Right kidney (tissue), 1 donor: ENCODE results near the gene MVB12B.

Experiments
- DNase-seq: peaks from one replicate; pipeline ENCODE4 v3.0.0-alpha.2; 2016

The MVB12B gene

DNA sequence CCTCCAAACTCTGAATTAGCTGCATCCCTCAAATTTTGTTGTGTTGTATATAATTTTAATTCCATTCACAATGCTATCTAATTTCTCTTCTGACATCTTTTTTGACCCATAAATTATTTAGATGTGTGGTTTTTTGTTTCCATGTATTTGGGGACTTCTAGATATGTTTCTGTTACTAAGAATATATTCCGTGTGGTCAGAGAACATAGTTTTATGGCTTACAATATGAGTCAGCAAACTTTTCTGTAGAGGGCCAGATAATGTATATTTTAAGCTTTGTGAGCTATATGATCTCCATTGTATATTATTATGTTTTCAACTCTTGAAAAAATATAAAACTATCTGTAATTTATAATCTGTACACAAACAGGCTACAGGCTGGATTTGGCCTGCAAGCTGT is 33.4 kb downstream of the MVB12B start:
- no peak for DNase-seq

DNA sequence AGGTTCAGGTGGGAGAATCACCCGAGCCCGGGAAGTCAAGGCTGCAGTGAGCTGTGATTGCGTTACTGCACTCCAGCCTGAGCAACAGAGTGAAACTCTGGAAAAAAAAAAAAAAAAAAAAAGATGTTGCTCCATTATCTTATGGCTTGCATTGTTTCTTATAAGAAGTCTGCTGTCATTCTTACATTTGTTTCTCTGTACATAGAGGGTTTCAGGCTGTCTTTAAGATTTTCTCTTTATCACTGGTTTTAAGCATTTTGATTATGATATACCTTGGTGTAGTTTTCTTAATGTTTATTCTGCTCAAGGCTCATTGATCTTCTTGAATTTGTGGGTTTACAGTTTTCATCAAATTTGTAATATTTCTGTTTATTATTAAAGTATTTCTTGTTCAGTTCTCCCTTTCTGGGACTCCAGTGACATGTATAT is 35.2 kb downstream of the MVB12B start:
- DNase-seq: no peak

DNA sequence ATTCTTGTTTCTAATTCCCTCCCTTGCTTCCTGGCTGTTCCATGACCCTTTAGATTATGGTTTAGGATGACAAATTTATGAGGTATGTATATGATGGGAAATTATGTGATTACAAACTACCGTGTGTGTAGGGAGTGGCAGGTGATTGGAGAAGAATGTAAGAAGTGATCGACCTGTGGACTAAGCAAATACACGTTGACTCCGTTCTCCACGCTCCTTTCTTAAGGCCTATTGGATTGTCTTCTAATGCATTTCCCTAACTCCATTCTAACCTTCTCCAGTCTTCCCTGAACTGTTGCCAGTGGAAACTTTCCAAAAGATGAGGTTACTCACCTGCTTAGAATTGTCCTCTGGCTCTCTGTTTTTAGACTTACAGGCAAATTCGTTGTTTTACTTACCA is 36.6 kb downstream of the MVB12B start:
- DNase-seq: no peak

DNA sequence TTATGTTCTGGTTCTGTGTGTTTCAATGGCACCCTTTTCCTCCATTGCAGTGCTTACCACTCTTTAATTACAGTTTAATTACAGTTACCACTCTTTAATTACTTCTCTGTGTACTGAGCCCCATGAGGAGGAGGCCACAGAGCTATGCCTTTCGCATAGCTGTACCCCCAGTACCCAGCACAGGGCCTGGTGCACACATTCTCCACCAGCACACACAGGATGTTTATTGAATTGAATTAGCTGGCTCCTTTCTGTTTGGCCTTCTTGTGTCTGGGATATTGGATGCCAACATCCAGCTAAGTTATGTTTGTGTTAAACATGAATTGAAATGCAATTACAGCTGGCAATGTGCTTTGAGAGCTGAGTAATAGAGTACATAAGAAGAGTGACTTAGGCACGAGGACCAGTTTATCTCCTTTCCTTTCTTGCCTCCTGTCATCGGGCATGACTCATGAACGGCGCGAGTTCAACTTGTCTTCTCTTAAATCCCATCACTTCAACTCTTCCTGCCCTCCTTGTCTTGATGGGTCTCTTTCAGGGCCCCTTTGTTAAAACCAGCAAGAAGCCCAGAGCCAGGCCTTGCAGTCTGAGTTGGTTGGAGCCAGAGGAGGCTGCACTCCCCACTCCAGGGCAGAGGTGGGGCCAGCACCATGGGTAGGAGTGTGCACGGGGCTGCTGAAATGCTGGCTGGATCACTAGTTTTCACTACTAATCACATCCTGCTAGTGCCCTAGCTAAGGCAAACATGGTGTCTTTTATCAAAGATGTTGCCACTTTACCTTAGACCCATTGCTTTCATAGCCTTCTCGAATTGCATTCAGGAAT is 37.4 kb downstream of the MVB12B start:
- no peak for DNase-seq

DNA sequence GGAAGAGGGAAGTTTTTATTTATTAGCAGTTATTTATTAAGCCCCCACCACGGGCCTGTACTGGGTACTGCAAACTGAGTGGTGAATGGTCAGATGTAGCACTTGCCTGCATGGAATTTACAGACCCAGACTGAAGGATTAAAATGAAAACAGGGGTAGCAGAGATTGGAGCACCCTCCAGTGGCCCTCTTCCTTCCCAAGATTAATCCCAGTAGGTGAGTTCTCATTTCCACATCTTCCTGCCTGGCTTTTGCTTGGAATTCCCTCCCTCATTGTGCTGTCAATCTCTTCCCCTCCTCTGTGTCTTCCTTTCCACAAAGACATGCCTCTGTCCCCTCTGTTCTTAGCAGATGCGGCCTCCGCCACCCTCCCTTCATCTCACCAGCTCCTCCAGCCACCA is 39.2 kb downstream of the MVB12B start:
- no peak for DNase-seq

DNA sequence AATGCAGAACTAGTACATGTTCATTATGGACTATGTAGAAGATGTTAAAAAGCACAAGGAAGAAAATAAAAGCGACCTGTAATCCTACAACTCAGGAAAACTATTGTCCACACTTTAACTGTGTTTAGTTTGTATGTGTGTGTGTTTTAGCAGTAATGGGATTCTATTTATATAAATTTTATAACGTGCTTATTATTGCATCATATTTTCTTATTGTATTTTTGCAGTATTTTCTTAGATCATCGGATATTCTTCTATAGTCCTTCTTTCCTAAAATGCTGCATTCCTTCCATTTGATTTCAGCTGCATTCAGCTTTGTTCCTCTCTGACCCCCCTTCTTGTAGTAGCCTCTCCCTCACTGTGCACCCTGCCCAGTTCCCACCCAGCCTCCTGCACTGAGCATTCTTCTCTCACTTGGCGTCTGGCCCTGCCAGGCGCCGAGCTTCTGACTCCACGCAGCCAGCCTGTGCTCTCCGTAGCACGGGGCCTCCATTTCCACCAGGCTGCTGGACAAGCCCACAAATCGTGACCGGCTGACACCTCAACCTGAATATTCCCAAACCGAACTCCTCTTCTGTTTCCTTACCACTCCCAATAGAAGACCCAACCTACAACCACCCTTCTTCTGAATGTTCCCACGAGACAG is 39.9 kb downstream of the MVB12B start:
- no peak for DNase-seq

DNA sequence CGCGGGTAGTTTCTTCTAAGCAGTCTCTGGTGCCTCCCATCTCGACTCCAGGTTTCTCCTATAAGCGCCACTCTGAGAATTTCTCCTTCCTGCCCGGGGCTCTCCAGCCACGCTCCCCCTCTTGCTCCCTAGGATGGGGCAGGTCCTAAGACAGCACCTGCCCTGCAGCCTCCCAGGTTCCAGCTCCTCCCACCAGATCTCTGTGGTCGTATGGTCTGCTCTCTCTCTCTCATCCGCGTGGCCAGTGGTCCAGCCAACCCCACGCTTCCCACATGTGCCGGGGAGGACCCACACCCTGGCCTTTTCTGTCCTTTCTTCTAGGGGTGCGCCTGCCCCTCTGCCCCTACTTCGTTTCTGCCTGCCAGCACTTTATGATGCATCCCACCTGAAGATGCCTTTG is 40.5 kb downstream of the MVB12B start:
- DNase-seq: no peak

DNA sequence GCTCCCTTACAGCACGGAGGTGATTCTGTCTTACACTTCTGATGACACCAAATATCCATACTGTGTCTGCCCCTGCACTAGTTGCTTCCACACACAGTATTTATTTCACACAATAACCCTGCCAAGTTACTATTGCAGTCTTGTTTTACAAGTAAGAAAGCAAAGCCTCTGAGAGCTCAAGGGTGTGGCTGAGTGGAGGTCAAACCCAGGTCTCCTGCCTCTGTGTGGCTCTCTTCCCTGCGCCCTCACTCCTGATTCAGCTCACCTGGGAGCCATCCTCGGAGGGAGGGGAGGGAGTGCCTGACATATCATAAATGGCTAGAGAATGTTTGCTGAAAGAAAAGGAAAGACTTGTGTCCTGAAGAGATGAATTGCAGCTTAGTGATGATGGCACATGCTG is 41.0 kb downstream of the MVB12B start:
- DNase-seq: no peak

DNA sequence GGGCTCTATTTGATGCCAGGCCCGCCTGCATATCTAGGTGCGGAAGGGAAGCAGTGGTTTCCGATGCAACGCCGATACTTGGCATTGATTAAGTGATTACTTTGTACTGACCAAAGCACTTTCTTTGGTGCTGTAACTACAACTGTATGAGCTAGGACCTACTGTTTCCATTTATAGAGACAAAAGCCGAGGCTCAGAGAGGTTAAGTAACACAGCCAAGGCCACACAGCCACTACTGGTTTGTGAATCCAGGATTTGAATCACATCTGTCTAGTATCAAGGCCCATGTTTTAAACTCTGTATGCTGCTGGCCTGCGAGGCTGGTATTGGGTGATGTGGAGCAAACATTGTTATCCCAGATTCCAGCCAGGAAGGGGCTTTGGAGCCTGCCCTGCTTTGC is 41.4 kb downstream of the MVB12B start:
- no peak for DNase-seq

DNA sequence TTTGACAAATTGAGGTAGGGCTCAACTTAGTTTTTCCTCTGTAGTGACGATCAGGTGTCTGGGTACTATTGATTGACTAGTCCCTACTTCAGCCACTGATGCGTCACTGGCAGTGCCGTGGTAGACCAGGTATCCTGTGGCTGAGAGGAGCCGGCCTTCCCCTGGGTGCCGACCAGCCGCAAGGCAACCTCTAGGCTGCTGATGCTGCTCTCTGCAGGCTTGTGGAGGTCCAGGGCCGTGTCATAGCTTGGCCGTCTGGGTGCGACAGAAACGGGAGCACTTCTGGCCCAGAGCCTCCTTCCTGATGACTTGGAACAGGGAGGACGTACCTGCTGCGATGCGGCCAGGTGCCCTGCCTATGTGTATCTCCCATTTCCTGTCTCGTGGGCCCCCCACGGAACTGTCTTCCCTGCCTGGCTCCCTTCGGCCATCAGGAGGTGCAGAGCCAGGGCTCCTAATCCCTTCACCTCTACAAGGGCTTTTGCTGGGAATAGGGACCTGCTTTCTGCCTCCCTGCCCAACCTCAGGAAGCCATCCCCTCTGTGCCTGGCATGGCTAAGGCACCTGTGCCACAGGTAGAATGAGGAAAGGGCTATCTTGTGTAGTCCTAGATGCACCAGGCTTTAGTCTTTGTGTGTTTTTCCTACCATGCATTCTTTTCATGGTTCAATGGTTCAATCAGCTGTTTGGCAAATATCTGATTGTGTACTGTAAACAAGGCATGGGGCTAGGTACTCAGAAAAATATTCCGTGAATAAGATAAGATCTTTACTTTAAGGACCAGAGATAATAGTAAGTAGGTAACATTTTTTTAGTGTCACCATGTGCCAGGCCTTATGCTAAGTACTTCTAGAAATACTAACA is 44.6 kb downstream of the MVB12B start:
- no peak for DNase-seq

DNA sequence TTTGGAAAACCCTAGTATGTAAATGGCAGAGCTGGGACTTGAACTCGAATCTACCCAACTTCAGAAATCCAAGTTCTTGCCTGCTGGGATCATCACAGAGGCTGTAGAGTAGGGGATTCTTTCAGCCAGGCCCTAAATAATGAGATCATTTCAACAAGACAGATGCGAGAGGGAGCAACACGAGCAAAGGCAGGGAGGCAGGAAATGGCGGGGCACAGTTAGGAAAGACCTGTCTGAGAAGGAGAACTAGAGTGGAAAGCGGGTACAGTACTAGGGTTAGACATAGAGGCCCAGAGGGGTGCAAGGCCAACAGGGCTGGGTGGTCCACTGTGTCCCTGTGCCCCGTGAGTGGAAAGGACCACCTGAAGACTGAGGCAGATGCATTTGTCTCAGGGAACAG is 46.1 kb downstream of the MVB12B start:
- no peak for DNase-seq

DNA sequence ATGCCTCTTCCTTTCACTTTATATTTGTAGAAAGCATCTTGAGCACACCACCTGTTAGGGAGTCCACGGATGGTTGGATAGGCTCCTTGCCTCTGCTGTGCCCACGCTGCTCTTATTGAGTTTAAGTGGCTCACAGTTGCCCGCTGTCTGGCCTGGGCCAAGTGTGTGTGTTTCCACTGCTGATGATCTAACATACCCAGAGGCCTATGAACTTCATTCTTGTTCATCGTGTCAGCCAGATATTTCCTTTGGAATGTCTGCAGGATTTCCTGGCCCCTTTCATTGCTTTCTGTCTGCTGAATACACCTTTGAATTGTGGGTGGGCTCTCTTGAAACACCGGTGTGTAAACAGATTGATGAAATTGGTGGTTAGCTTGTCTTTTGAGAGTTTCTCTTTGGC is 46.6 kb downstream of the MVB12B start:
- DNase-seq: no peak

DNA sequence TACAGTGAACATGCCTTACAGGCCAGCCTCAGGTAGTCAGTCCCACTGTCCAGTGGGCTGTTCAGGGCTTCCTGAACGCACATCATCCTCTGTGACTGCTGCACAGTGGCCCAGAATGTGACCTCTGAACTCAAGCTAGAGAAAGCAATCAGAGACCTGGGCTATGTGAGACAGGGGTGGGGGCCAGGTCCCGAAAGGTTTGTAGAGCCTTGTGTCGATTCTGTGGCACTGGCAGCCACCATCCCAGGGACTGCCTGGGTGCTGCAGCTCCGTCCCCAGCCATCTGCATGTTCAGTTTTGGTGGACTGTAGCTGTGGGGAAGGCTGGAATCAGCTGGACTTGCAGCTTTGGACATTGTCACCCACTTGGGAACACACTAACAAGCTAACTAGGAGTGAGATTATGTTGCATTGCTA is 47.7 kb downstream of the MVB12B start:
- DNase-seq: no peak

DNA sequence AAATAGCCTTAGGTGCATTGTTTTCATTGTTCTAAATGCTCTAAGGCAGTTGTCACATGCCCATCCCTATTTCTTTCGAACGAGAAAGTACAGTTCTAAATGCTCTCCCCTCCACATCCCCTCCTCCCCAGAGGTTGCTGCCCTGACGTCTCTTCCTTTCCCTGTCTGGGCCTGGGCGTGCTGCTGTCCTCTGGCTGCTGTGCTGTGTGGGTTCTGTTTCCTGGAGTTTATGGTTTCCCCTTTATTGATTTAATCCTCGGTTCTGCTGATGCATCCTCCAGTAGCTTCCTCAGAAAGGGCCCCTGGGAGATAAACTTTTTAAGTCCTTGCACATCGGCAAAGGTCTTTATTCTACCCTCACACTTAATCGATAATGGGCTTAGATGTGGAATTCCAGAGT is 48.8 kb downstream of the MVB12B start:
- no peak for DNase-seq

DNA sequence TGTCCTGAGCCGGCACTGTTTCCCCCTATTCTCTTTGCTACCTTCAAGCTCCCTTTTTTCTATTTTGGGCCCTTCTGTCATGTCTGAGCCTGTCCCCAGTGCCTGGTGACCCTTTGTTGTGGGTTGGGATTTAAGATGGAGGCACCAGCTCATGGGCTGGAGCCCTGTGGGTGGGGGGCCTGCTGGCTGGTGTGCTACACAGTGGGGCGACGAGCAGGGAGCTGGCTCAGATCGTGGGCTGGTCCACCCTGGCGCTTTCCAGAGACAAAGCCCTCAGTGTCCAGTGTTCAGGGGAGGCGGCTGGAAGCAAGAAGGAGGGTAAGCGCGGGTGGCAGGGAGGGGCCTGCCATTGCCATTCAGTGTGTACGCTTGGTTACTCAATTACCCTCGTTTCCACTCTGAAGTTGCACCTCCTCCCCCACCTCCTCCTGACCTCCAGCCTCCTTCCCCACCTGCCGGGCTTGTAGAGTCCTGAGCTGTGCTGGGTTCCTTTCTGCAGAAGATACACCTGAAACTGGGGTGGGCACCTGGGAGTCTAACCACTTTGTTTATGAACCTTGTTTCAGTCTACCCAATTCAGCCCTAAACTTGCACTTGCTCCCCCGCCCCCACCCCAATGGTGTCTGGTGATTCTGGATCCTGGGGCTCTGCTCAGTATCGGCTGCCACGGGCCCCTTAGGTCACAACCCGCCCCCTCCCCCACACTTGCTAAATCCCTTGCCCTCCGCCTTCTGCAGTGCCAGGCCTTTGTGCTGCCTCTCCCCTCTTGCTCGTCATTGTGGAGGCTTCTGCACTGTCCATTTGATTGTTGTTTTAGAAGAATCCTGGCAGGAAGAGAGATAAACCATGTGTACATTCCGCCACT is 49.9 kb downstream of the MVB12B start:
- peak; percentile 64 for DNase-seq

DNA sequence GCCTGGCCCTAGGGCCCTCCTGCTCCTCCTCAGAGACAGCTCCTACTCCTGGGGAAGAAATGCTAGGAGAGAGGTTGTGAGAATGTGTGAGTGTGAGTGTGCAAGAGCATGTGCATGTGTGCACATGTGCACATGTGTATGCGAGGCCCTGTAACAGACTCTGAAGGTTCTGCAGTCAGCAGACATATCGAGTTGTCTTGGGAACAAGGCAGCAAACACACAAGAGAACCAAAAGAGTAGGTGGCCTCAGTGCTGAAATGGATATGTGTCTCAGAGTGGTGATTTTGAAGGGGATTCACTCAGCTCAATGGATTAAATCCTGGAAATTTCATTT is 50.5 kb downstream of the MVB12B start:
- no peak for DNase-seq

DNA sequence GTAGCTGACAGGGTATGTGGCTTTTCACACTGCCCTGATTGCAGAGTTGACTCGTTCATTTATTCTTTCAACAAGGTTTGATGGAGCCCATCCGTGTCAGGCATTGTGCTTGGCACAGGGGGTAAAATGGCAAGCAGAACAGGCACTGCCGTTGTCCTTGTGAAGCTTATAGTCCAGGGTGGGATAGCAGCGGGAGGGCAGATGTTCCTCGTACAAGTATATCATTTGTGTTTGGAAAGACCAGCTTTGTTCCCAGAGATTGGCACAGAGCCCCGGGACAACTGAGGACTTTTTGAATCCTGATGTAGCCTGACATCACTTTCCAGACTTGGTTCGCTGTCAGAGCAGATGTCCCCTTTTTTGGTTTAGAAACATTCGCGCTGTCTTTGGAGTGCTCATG is 50.9 kb downstream of the MVB12B start:
- DNase-seq: no peak

DNA sequence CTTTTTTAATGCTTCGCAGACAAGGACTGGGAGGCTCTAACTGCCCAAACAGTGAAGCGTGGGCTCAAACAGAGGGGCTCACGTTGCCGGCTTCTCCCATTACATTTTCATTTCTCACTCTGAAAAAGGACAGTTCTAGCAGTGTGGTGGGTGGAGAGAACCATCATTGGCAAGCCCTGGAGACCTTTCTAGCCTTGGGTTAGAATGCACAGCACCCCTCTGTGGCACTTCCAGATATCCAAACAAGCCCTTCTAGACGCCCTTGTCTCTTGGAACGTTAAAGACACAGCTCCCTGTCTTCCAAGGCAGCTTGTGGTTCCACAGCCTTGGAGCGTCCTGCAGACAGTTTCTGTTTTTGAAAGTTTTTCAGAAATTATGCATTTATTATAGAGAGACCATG is 52.1 kb downstream of the MVB12B start:
- DNase-seq: no peak

DNA sequence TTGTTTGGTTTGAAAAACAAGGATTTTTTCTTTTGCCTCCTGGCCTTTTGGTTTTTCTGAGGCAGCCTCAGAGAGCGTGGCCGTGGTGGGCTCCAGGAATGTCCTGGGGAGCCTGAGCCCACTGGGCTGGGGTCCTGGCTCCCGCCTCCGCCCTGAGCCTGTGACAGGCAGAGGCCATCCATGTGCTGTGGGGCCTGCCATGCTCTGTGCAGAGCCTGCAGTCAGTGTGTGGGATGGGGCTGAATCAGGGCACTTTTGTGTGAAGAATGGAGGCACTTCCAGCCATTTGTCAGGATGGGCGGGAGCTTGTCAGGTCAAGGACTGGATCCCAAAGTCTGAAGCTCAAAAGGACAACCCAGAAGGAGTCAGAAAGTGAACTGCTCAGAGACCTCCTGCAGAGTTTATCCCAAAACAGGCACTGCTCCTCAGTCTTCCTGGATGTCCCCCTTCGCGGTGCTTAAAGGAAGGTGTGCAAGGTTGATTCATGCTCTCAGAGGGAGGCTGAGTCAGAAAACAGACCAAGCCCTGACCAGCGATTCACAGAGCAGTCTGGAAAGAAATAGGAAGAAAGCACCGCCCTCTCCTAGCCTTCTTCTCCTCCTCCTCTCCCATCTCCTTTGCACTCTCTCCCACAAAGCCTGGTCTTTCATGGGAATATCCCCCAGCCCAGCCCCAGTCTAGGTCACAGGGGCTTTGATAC is 53.2 kb downstream of the MVB12B start:
- no peak for DNase-seq

DNA sequence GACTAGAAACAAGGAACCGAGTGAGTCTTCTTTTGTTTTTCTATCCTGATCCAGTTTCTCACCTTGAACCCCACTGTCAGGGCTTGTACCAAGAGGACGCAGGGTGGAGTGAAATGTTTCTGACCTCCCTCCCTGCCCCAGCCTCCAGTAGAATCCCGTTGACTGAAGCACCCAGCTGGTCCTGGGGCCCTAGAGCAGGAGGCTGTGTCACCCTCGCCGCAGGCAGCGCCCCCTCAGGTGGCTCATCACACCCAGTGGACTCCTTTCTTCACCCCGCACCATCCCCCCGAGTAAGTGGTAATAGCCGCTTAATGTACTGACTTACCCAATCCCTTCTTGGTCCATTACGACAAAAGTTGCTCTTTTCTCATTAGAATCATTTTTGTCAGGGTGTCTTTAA is 53.8 kb downstream of the MVB12B start:
- no peak for DNase-seq

DNA sequence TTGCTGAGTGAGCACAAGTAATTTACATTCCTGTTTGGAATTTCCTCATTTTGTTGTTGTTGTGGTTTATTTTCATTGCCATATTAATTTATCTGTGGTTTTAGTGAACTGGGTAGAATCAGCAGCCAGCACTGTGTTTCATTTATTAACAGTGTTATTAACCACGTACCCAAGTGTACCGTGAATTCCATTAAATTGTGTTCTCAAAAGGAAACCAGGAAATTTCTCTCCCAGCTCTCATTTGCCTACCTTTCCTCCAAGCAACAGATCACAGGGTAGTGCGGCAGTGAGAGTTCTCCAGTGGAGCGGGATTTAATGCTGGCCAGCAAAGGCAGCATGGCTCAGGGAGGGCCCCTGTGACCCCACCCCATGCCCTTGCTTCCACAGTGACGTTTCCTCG is 54.6 kb downstream of the MVB12B start:
- DNase-seq: no peak
